Measurements from ENCODE around the gene ATP5ME. TPM values are rescaled to one million over a fixed set of nuclear protein-coding genes. Genes with fewer than 3 reads are reported as not detected.

The ATP5ME gene
- total RNA-seq, 1 experiment from 2014 or later: 330 TPM

- POLR2A ChIA-PET: no interaction called here
These were observed 28.6 kb upstream of the ATP5ME start for GRCh38 chr4:702618-703048.

More at GRCh38 chr4:702618-703048, 28.6 kb upstream of the ATP5ME start:
- no peaks in the 10 kb centered on the region for H3K9me2 ChIP-seq (ENCODE audit: insufficient read depth)
- H3K36me3 ChIP-seq (ENCODE audit: control insufficient read depth in 1 of 2, insufficient read depth in 2 of 2, low read length in 2 of 2): no peaks in the 10 kb centered on the region
- H3K79me2 ChIP-seq (ENCODE audit: insufficient read depth, low read length): peaks cover 16% of the 10 kb centered on the region
- no peaks in the 10 kb centered on the region for H3K27me3 ChIP-seq (ENCODE audit: insufficient read depth, low read length)
- ATAC-seq: no peak
- H3K9ac ChIP-seq (ENCODE audit: low read length): no peak overlapping the region
- H3K4me3 ChIP-seq (replicated peaks in 1 of 2; ENCODE audit: low read depth in 1 of 2, low read length in 2 of 2): no peak overlapping the region
- ChIA-PET CTCF (no interaction called here), RAD21 (ENCODE audit: low non-redundant PET in 1 of 2, low total read pairs in 2 of 2, uncharacterized antibody in 2 of 2, unreplicated experiment in 2 of 2) (no interaction called here)
- TF ChIP-seq ZNF274 (IDR thresholded peaks at IDR 0.05; ENCODE audit: low read depth, low read length) (no peak), YY1 (IDR thresholded peaks at IDR 0.05; ENCODE audit: extremely low read depth, insufficient replicate concordance, low read depth, low read length) (no peak), MAX (IDR thresholded peaks at IDR 0.05) (no peak), TCF7L2 (IDR thresholded peaks at IDR 0.05; ENCODE audit: borderline replicate concordance, extremely low read depth, insufficient read depth, insufficient read length) (no peak), CTCF (IDR thresholded peaks at IDR 0.05 in 2 of 3, conservative IDR thresholded peaks at IDR 0.05 in 1 of 3; ENCODE audit: borderline replicate concordance in 1 of 3, insufficient read depth in 1 of 3, low read depth in 2 of 3, low read length in 2 of 3) (no peak), ELF1 (IDR thresholded peaks at IDR 0.05; ENCODE audit: borderline replicate concordance, low read depth) (no peak), FOSL1 (IDR thresholded peaks at IDR 0.05; ENCODE audit: low read depth) (no peak), EZH2phosphoT487 (IDR thresholded peaks at IDR 0.05; ENCODE audit: borderline replicate concordance) (no peak), EGR1 (IDR thresholded peaks at IDR 0.05; ENCODE audit: low read depth) (no peak), REST (IDR thresholded peaks at IDR 0.05; ENCODE audit: low read depth) (no peak), SP1 (IDR thresholded peaks at IDR 0.05; ENCODE audit: low read depth) (no peak), JUND (IDR thresholded peaks at IDR 0.05) (no peak), ZFX (IDR thresholded peaks at IDR 0.05) (no peak), POLR2AphosphoS5 (IDR thresholded peaks at IDR 0.05; ENCODE audit: low read depth, low read length) (no peak), CBX3 (IDR thresholded peaks at IDR 0.05; ENCODE audit: low read depth) (no peak), POLR2A (IDR thresholded peaks at IDR 0.05; ENCODE audit: borderline replicate concordance, extremely low read depth, insufficient read depth, insufficient read length) (no peak), RAD21 (IDR thresholded peaks at IDR 0.05; ENCODE audit: low read depth) (no peak)
- H3K4me1 ChIP-seq (ENCODE audit: control insufficient read depth in 1 of 2, insufficient read depth in 2 of 2, low read length in 2 of 2): peaks cover 3 to 9% of the 10 kb centered on the region in 2 experiments; a peak in 3 of 4 replicates
- no peak overlapping the region for H3K4me2 ChIP-seq (ENCODE audit: low read length)
- H2AFZ ChIP-seq (ENCODE audit: low read depth, low read length, poor library complexity, severe bottlenecking): no peak overlapping the region
- DNase-seq (ENCODE audit: low read depth, low spot score): no peak
- BruUV-seq (replicated peaks): no TSS peak
- no peaks in the 10 kb centered on the region for H3K9me3 ChIP-seq (ENCODE audit: control insufficient read depth in 1 of 2, insufficient read depth in 1 of 2, low read depth in 1 of 2, low read length in 2 of 2)
- H4K20me1 ChIP-seq (ENCODE audit: insufficient read depth): no peaks in the 10 kb centered on the region
- no peak overlapping the region for H3K27ac ChIP-seq (ENCODE audit: low read depth, low read length)
- intact Hi-C loops (cut with micrococcal nuclease): no loop called here
